ENCODE measurements around the gene ATOSB.

The ATOSB gene

GRCh38 chr9:35072461-35073278 is 43.0 kb downstream of the ATOSB start, which contains the start of gene VCP:
VCP (minus strand) TSS chr9:35072625; CDS start chr9:35072353, 272 bp downstream.
- peaks cover 3% of the 10 kb centered on the region; the same call in 1 of the 2 replicates for H3K4me1 ChIP-seq (ENCODE audit: control insufficient read depth, insufficient read depth, low read length)
- H3K27ac ChIP-seq (ENCODE audit: extremely low read depth, low read depth, low read length), result peak within 1 kb of the TSS; percentile 96
- H3K36me3 ChIP-seq (ENCODE audit: control insufficient read depth in 2 of 2, insufficient read depth in 1 of 2, low read length in 2 of 2), result peaks cover 0 to 84% of the 10 kb centered on the region in 2 experiments; a peak in 2 of 3 replicates
- ChIA-PET POLR2A (interaction anchor here (0.6 to 5.2 kb wide), 24 partner anchors 8 to 586 kb away, joined by 3 to 48 read pairs (median 5); partner anchors contain the start of genes ATOSB, DNAJB5, FANCG and PIGO), CTCF (interaction anchor here (0.5 to 1.7 kb wide), 10 partner anchors 10 to 513 kb away, joined by 3 to 5 read pairs (median 3); partner anchors contain the start of gene STOML2)
- H3K9me3 ChIP-seq (ENCODE audit: control insufficient read depth, insufficient read depth, low read depth, low read length), result no peaks in the 10 kb centered on the region
- peak within 1 kb of the TSS; percentile 84 for H3K4me3 ChIP-seq (ENCODE audit: low read depth, low read length)
- TF ChIP-seq ZBTB7A (tag by site-specific recombination; IDR thresholded peaks at IDR 0.05; ENCODE audit: low read depth) (no peak), ZNF561 (tag by site-specific recombination; IDR thresholded peaks at IDR 0.05; ENCODE audit: borderline replicate concordance) (no peak), EGR2 (tag by site-specific recombination; IDR thresholded peaks at IDR 0.05; ENCODE audit: low read depth) (no peak), ZBTB6 (tag by site-specific recombination; IDR thresholded peaks at IDR 0.05) (no peak), ZEB2 (tag by site-specific recombination; IDR thresholded peaks at IDR 0.05) (0 out of 2 replicates have a peak, but pooled peaks have one; percentile 15), KLF7 (tag by site-specific recombination; IDR thresholded peaks at IDR 0.05; ENCODE audit: borderline replicate concordance) (no peak), OSR2 (tag by site-specific recombination; IDR thresholded peaks at IDR 0.05) (peak; percentile 58), TRIM28 (IDR thresholded peaks at IDR 0.05; ENCODE audit: borderline replicate concordance, low read length) (no peak), ZNF2 (tag by site-specific recombination; IDR thresholded peaks at IDR 0.05) (0 out of 2 replicates have a peak, but pooled peaks have one; percentile 19), ZBTB17 (tag by site-specific recombination; IDR thresholded peaks at IDR 0.05) (peak; percentile 63), ZNF549 (tag by site-specific recombination; IDR thresholded peaks at IDR 0.05) (no peak), ZNF792 (tag by site-specific recombination; IDR thresholded peaks at IDR 0.05) (no peak), SP2 (tag by site-specific recombination; IDR thresholded peaks at IDR 0.05) (peak; percentile 99), GLIS1 (tag by site-specific recombination; IDR thresholded peaks at IDR 0.05) (no peak), ZBTB8A (tag by site-specific recombination; IDR thresholded peaks at IDR 0.05) (no peak), ZNF341 (tag by site-specific recombination; IDR thresholded peaks at IDR 0.05; ENCODE audit: low read depth) (peak; percentile 91), ZNF670 (tag by site-specific recombination; IDR thresholded peaks at IDR 0.05; ENCODE audit: low read depth) (no peak), ZBTB1 (tag by site-specific recombination; IDR thresholded peaks at IDR 0.05) (no peak), ZNF391 (tag by site-specific recombination; IDR thresholded peaks at IDR 0.05; ENCODE audit: borderline replicate concordance, low read depth) (peak; percentile 27; the same call in 1 of the 2 replicates), ZNF596 (tag by site-specific recombination; IDR thresholded peaks at IDR 0.05) (no peak), MZF1 (tag by site-specific recombination; IDR thresholded peaks at IDR 0.05; ENCODE audit: borderline replicate concordance) (no peak), HOXC10 (CRISPR knock-in tag; IDR thresholded peaks at IDR 0.05) (0 out of 2 replicates have a peak, but pooled peaks have one; percentile 13), SP3 (tag by site-specific recombination; IDR thresholded peaks at IDR 0.05) (peak; percentile 72), ZNF600 (tag by site-specific recombination; IDR thresholded peaks at IDR 0.05) (no peak), ZNF621 (tag by site-specific recombination; IDR thresholded peaks at IDR 0.05) (peak; percentile 99), IKZF3 (tag by site-specific recombination; IDR thresholded peaks at IDR 0.05) (0 out of 2 replicates have a peak, but pooled peaks have one; percentile 25), KLF1 (tag by site-specific recombination; IDR thresholded peaks at IDR 0.05) (peak; percentile 88), ZNF174 (tag by site-specific recombination; IDR thresholded peaks at IDR 0.05) (no peak), ZNF24 (tag by site-specific recombination; IDR thresholded peaks at IDR 0.05) (no peak), ZNF513 (tag by site-specific recombination; IDR thresholded peaks at IDR 0.05) (no peak), ZBTB48 (tag by site-specific recombination; IDR thresholded peaks at IDR 0.05) (no peak), ZNF626 (tag by site-specific recombination; IDR thresholded peaks at IDR 0.05) (no peak), PRDM4 (tag by site-specific recombination; IDR thresholded peaks at IDR 0.05) (no peak), ZSCAN23 (tag by site-specific recombination; IDR thresholded peaks at IDR 0.05) (no peak), SP7 (tag by site-specific recombination; IDR thresholded peaks at IDR 0.05) (no peak)
